IMR-90 (cell line): Measurements from ENCODE around the gene DISC1. TPM values are rescaled to one million over a fixed set of nuclear protein-coding genes. Genes with fewer than 3 reads are reported as not detected.

Experiments
- ATAC-seq: fragments of 200-7000 bp; cut with Tn5 transposase; 2 replicates; pipeline ENCODE4 v1.9.1; 2020; ENCODE audit warnings: low read depth, mild to moderate bottlenecking, moderate library complexity
- BruUV-seq: library from RNA; stranded (reverse); fragments of 400-500 nt; replicated peaks from 2 replicates; lab custom pipeline; 2021; lab: Mats Ljungman, UMichigan
- CTCF ChIA-PET: fragments of 300-600 bp; formaldehyde crosslinking; extraction: SDS; loops from one replicate; lab custom pipeline; 2021; ENCODE audit warnings: antibody characterized with exemption; lab: Yijun Ruan, JAX
- POLR2A ChIA-PET: fragments of 300-600 bp; sonication (Branson Sonifier 250); formaldehyde crosslinking; loops from one replicate; lab custom pipeline; 2022; ENCODE audit warnings: antibody characterized with exemption; ENCODE audit not compliant: unreplicated experiment; lab: Charles Lee
- DNase-seq: peaks from one replicate; pipeline ENCODE4 v3.0.0; 2013
- H2AFZ ChIP-seq: replicated peaks from 2 replicates; pipeline ENCODE3; 2013; ENCODE audit warnings: low read length, mild to moderate bottlenecking; ENCODE audit not compliant: poor library complexity
- H2AK5ac ChIP-seq: 2 replicates; pipeline ENCODE4 v1.6.1; 2013; ENCODE audit warnings: low read depth, low read length, inconsistent platforms
- H2AK9ac ChIP-seq: replicated peaks from 2 replicates; pipeline ENCODE3; 2013; ENCODE audit warnings: mild to moderate bottlenecking, low read depth, low read length, moderate library complexity; ENCODE audit not compliant: poor library complexity
- H2BK120ac ChIP-seq: 2 replicates; pipeline ENCODE4 v1.6.1; 2013; ENCODE audit warnings: low read depth, low read length, inconsistent platforms
- H2BK15ac ChIP-seq: 3 replicates; pipeline ENCODE4 v1.6.1; 2013; ENCODE audit warnings: low read depth, low read length, inconsistent platforms
- H2BK20ac ChIP-seq: 2 replicates; pipeline ENCODE4 v1.6.1; 2013; ENCODE audit warnings: low read depth, mild to moderate bottlenecking, inconsistent platforms, low read length, moderate library complexity
- H2BK5ac ChIP-seq: 2 replicates; pipeline ENCODE4 v1.6.1; 2013; ENCODE audit warnings: mild to moderate bottlenecking, low read depth, low read length, inconsistent platforms; ENCODE audit not compliant: poor library complexity, severe bottlenecking
- H3K14ac ChIP-seq: replicated peaks from 2 replicates; pipeline ENCODE4 v1.6.1; 2013; ENCODE audit warnings: low read depth, low read length, inconsistent platforms
- H3K18ac ChIP-seq: 2 replicates; pipeline ENCODE4 v1.6.1; 2013; ENCODE audit warnings: low read depth, low read length, control low read depth
- H3K23ac ChIP-seq: 2 replicates; pipeline ENCODE4 v1.6.1; 2013; ENCODE audit warnings: low read depth, low read length, inconsistent platforms
- H3K27ac ChIP-seq: 2 replicates; pipeline ENCODE4 v1.5.1; 2013; ENCODE audit warnings: mild to moderate bottlenecking, control low read depth, low read length; ENCODE audit not compliant: insufficient read depth
- H3K27me3 ChIP-seq: 2 replicates; pipeline ENCODE4 v1.6.1; 2013; ENCODE audit warnings: low read length; ENCODE audit not compliant: control insufficient read depth, insufficient read depth
- H3K36me3 ChIP-seq: 2 replicates; pipeline ENCODE4 v1.6.1; 2013; ENCODE audit warnings: low read length, mixed read lengths; ENCODE audit not compliant: control insufficient read depth, insufficient read depth
- H3K4ac ChIP-seq: 2 replicates; pipeline ENCODE4 v1.6.1; 2013; ENCODE audit warnings: low read depth, low read length, inconsistent platforms
- H3K4me1 ChIP-seq: 2 replicates; pipeline ENCODE4 v1.6.1; 2013; ENCODE audit warnings: low read length, mixed read lengths; ENCODE audit not compliant: control insufficient read depth, insufficient read depth
- H3K4me2 ChIP-seq: 2 replicates; pipeline ENCODE4 v1.6.1; 2013; ENCODE audit warnings: low read depth, mild to moderate bottlenecking, control low read depth, low read length, moderate library complexity
- H3K4me3 ChIP-seq: 2 replicates; pipeline ENCODE4 v1.5.1; 2013; ENCODE audit warnings: low read depth, mild to moderate bottlenecking, control low read depth, low read length, moderate library complexity; ENCODE audit not compliant: insufficient read depth
- H3K56ac ChIP-seq: 2 replicates; pipeline ENCODE4 v1.6.1; 2013; ENCODE audit warnings: low read length, inconsistent platforms; ENCODE audit not compliant: insufficient read depth; ENCODE audit errors: extremely low read depth
- H3K79me1 ChIP-seq, 2 experiments: 2 replicates each; pipeline ENCODE4 v1.6.1; 2013; ENCODE audit warnings: low read length in 2 of 2, inconsistent platforms in 1 of 2, low read depth in 1 of 2
- H3K9ac ChIP-seq: 2 replicates; pipeline ENCODE4 v1.6.1; 2013; ENCODE audit warnings: low read depth, low read length, control low read depth
- H3K9me1 ChIP-seq: 2 replicates; pipeline ENCODE4 v1.6.1; 2013; ENCODE audit warnings: low read length, inconsistent platforms; ENCODE audit not compliant: insufficient read depth
- H3K9me3 ChIP-seq: 2 replicates; pipeline ENCODE4 v1.6.1; 2013; ENCODE audit warnings: low read length; ENCODE audit not compliant: control insufficient read depth, insufficient read depth
- H4K20me1 ChIP-seq: 2 replicates; pipeline ENCODE4 v1.6.1; 2013; ENCODE audit warnings: low read length, inconsistent platforms; ENCODE audit not compliant: insufficient read depth
- H4K5ac ChIP-seq: 2 replicates; pipeline ENCODE4 v1.6.1; 2013; ENCODE audit warnings: mild to moderate bottlenecking, low read depth, low read length, control low read depth
- H4K8ac ChIP-seq, 2 experiments: 2 replicates each; pipeline ENCODE4 v1.6.1; 2013; ENCODE audit warnings: low read depth in 2 of 2, low read length in 2 of 2, control low read depth in 1 of 2, inconsistent platforms in 1 of 2
- H4K91ac ChIP-seq: 2 replicates; pipeline ENCODE4 v1.6.1; 2013; ENCODE audit warnings: low read depth, low read length, inconsistent platforms; ENCODE audit not compliant: insufficient read depth
- BHLHE40 ChIP-seq: fragments of 150-350 bp; IDR thresholded peaks from 2 replicates; pipeline ENCODE4 v1.6.1; 2016; ENCODE audit warnings: mild to moderate bottlenecking, low read depth, low read length
- FOS ChIP-seq: fragments of 150-350 bp; IDR thresholded peaks from 2 replicates; pipeline ENCODE4 v1.6.1; 2016; ENCODE audit warnings: low read depth, low read length
- MAZ ChIP-seq: IDR thresholded peaks from 2 replicates; pipeline ENCODE4 v1.6.1; 2012; ENCODE audit warnings: low read depth, mild to moderate bottlenecking, low read length, improper control_type of control experiment, moderate library complexity, borderline replicate concordance
- RFX5 ChIP-seq: IDR thresholded peaks from 2 replicates; pipeline ENCODE4 v1.8.0; 2012; ENCODE audit warnings: low read depth, mild to moderate bottlenecking, low read length, moderate library complexity
- SMC3 ChIP-seq: fragments of 150-350 bp; IDR thresholded peaks from 2 replicates; pipeline ENCODE4 v1.6.1; 2016; ENCODE audit warnings: low read depth, mild to moderate bottlenecking, antibody characterized with exemption, low read length, moderate library complexity
- WGBS, 2 experiments: methylation state at CpG; one replicate each; pipeline versions ENCODE4 v1.1.5 to v1.1.7; 2013; ENCODE audit warnings: missing lambda C conversion rate in 2 of 2; ENCODE audit not compliant: insufficient read length in 1 of 2; ENCODE audit errors: extremely low coverage in 2 of 2; 5-methylcytosine and 5-hydroxymethylcytosine counted together
- dilution Hi-C: fragments of 300-500 bp; cut with HindIII; formaldehyde crosslinking; loops from one replicate; pipeline ENCODE4 v1.14.3; 2018; ENCODE audit warnings: low sequenced_read_pairs; ENCODE audit not compliant: unreplicated experiment
- in situ Hi-C: fragments of 300-500 bp; cut with MboI; formaldehyde crosslinking; loops from 3 replicates; pipeline ENCODE4 v1.14.3; 2019; ENCODE audit warnings: low sequenced_read_pairs, inconsistent platforms, mixed read lengths
- intact Hi-C: fragments of 100-400 bp; cut with micrococcal nuclease; formaldehyde crosslinking; loops from 2 replicates; pipeline ENCODE4 v1.10.0; 2022
- polyA plus RNA-seq, 3 experiments: library from polyadenylated mRNA; depleted of rRNA; stranded (reverse); fragments of >200 nt; gene quantifications; 2 replicates each; pipeline ENCODE4 v1.2.3, GENCODE V29; 2012; ENCODE audit warnings: low replicate concordance in 1 of 3
- total RNA-seq: library from RNA; depleted of rRNA; stranded (reverse); fragments of >200 nt; gene quantifications from 2 replicates; pipeline ENCODE4 v1.2.3, GENCODE V29; 2012

Gene DISC1
- total and polyA plus RNA-seq, 2 of the 4 experiments (the other 2 are of a cell fraction): 2.2 to 7.0 TPM

DNA sequence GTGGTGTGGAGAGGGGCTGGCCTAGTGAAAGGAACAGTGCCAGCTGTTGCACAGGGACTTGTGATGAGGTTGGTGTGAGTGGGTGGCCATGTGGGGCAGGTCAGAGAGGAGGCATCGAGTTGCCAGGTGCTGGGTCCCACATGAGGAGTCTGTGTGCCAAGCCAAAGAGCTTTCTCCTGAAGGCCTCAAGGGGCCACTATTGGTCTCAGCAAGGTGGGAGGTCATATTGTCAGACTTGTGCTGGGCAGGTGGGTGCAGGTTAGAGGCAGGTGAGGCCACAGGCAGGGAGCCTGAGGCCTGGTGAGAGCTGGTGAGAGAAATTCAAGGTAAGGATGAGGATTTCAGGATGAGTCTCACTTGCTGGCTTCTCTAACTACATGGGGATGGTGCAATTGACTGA is 256.8 kb downstream of the DISC1 start:
- no TSS peak for BruUV-seq

More for the DNA sequence above, 256.8 kb downstream of the DISC1 start:
- no peak overlapping the region for H4K8ac ChIP-seq
- no peak overlapping the region for H3K23ac ChIP-seq
- H3K36me3 ChIP-seq: no peaks in the 10 kb centered on the region
- TF ChIP-seq FOS (no peak), MAZ (no peak), RFX5 (no peak), SMC3 (no peak), BHLHE40 (no peak)
- ATAC-seq: no peak
- no peak overlapping the region for H2BK120ac ChIP-seq
- H4K5ac ChIP-seq: no peak overlapping the region
- ChIA-PET CTCF (no interaction called here), POLR2A (no interaction called here)
- no peak overlapping the region for H3K18ac ChIP-seq
- peaks cover 2% of the 10 kb centered on the region; the same call in 1 of the 2 replicates for H3K4me1 ChIP-seq
- in situ Hi-C loops: no loop called here
- H3K56ac ChIP-seq: no peak overlapping the region
- no peak overlapping the region for H3K14ac ChIP-seq
- H3K27ac ChIP-seq: no peak overlapping the region
- no peaks in the 10 kb centered on the region for H3K9me3 ChIP-seq
- H3K9ac ChIP-seq: no peak overlapping the region
- intact Hi-C loops: no loop called here
- 100% methylated on average over 1 of the region's 1 CpG; no CpG with 5 or more reads in 1 of the 2 experiments for WGBS, 2 experiments
- H4K91ac ChIP-seq: no peak overlapping the region
- dilution Hi-C loops: no loop called here
- H2AK9ac ChIP-seq: no peak overlapping the region
- no peak overlapping the region for H2BK5ac ChIP-seq
- no peak overlapping the region; the same call in 1 of the 2 replicates for H2BK20ac ChIP-seq
- H3K79me1 ChIP-seq: no peaks in the 10 kb centered on the region; a peak in 1 of 4 replicates
- no peak overlapping the region for H2BK15ac ChIP-seq
- H3K9me1 ChIP-seq: no peaks in the 10 kb centered on the region; the same call in 1 of the 2 replicates
- H3K4me2 ChIP-seq: no peak overlapping the region
- no peak overlapping the region; the same call in 1 of the 2 replicates for H3K4ac ChIP-seq
- DNase-seq: no peak
- H2AK5ac ChIP-seq: no peak overlapping the region
- H3K27me3 ChIP-seq: no peaks in the 10 kb centered on the region
- H4K20me1 ChIP-seq: no peaks in the 10 kb centered on the region
- no peak overlapping the region for H3K4me3 ChIP-seq
- H2AFZ ChIP-seq: no peak overlapping the region
